ENCODE measurements around the gene DMXL2. TPM values are rescaled to one million over a fixed set of nuclear protein-coding genes. Genes with fewer than 3 reads are reported as not detected.
"Not testable (repeated sequence)": the region's sequence is repeated elsewhere in the genome, so short reads cannot be mapped to it uniquely, and the experiment has no call there.

DMXL2 gene
- total RNA-seq, 6 experiments from 2014 or later, result 8.8 to 16.1 (median 12.7) TPM

GRCh38 chr15:51668446-51668845, 45.9 kb upstream of the DMXL2 start:
- TF ChIP-seq POLR2A (IDR thresholded peaks at IDR 0.05), result no peak
- no peak for TF ChIP-seq CTCF (IDR thresholded peaks at IDR 0.05)
- DNase-seq (no peak), ATAC-seq (no peak)
- WGBS (ENCODE audit: insufficient coverage, low coverage, low lambda C conversion rate, missing lambda C conversion rate), result 63% methylated on average over 5 of the region's 5 CpGs
- no peaks in the 10 kb centered on the region for H3K9me3 ChIP-seq
- H3K27me3 ChIP-seq, result peaks cover 0 to 5% of the 10 kb centered on the region in 2 donors
- H3K4me1 ChIP-seq, result no peaks in the 10 kb centered on the region
- H3K36me3 ChIP-seq, result no peaks in the 10 kb centered on the region
- intact Hi-C loops (cut with DNase I), result no loop called here
- H3K27ac ChIP-seq, result no peak overlapping the region
- H3K4me3 ChIP-seq, result no peak overlapping the region

- TF ChIP-seq CTCF (IDR thresholded peaks at IDR 0.05) (no peak), POLR2A (IDR thresholded peaks at IDR 0.05) (no peak)
- no peaks in the 10 kb centered on the region for H3K4me1 ChIP-seq
- no peaks in the 10 kb centered on the region for H3K9me3 ChIP-seq
- no peak overlapping the region for H3K27ac ChIP-seq
- no peak overlapping the region for H3K4me3 ChIP-seq
- no peak for DNase-seq
- 65% methylated on average over 6 of the region's 6 CpGs for WGBS (ENCODE audit: insufficient coverage, low coverage, low lambda C conversion rate, missing lambda C conversion rate)
- no peaks in the 10 kb centered on the region for H3K36me3 ChIP-seq
- intact Hi-C loops (cut with DNase I), result no loop called here
- no peak for ATAC-seq
- H3K27me3 ChIP-seq, result peaks cover 0 to 5% of the 10 kb centered on the region in 2 donors
Observed at GRCh38 chr15:51667478-51667877, 44.9 kb upstream of the DMXL2 start.

- Histone ChIP-seq H3K9me3 (no peaks in the 10 kb centered on the region), H3K27me3 (no peaks in the 10 kb centered on the region), H3K4me1 (no peaks in the 10 kb centered on the region), H3K27ac (no peak overlapping the region), H3K36me3 (no peaks in the 10 kb centered on the region), H3K4me3 (no peak overlapping the region)
- intact Hi-C loops (cut with DNase I), result no loop called here
- 73% methylated on average over 2 of the region's 2 CpGs for WGBS (ENCODE audit: insufficient coverage, low coverage, low lambda C conversion rate, missing lambda C conversion rate)
- ATAC-seq (no peak), DNase-seq (no peak)
- TF ChIP-seq CTCF (IDR thresholded peaks at IDR 0.05) (no peak), POLR2A (IDR thresholded peaks at IDR 0.05) (no peak)
Observed at GRCh38 chr15:51661072-51661471, 38.5 kb upstream of the DMXL2 start.

GRCh38 chr15:51658664-51659063, 36.1 kb upstream of the DMXL2 start:
- intact Hi-C loops (cut with DNase I), result loop anchor here in 1 of 2 donors (10.0 kb wide), 1 partner anchor 106 kb away; no protein-coding TSS in a partner anchor
- H3K4me3 ChIP-seq, result no peak overlapping the region
- no peaks in the 10 kb centered on the region for H3K27me3 ChIP-seq
- H3K9me3 ChIP-seq, result no peaks in the 10 kb centered on the region
- H3K4me1 ChIP-seq, result no peaks in the 10 kb centered on the region
- no peak for DNase-seq
- WGBS (ENCODE audit: insufficient coverage, low coverage, low lambda C conversion rate, missing lambda C conversion rate), result 70% methylated on average over 3 of the region's 3 CpGs
- no peak for ATAC-seq
- TF ChIP-seq CTCF (IDR thresholded peaks at IDR 0.05), result no peak
- TF ChIP-seq POLR2A (IDR thresholded peaks at IDR 0.05), result no peak
- no peak overlapping the region for H3K27ac ChIP-seq
- H3K36me3 ChIP-seq, result no peaks in the 10 kb centered on the region

GRCh38 chr15:51655401-51656057, 33.0 kb upstream of the DMXL2 start:
- H3K9me3 ChIP-seq, H3K4me3 ChIP-seq, H3K27me3 ChIP-seq, ATAC-seq, H3K27ac ChIP-seq, H3K36me3 ChIP-seq, DNase-seq, H3K4me1 ChIP-seq: not testable (repeated sequence)
- intact Hi-C loops (cut with DNase I), result loop anchor here in 1 of 2 donors (10.0 kb wide), 1 partner anchor 109 kb away; no protein-coding TSS in a partner anchor
- WGBS (ENCODE audit: insufficient coverage, low coverage, low lambda C conversion rate, missing lambda C conversion rate), result 92% methylated on average over 16 of the region's 24 CpGs
